MM.1S (cell line): Measurements from ENCODE around the gene TTC39C.

Experiments used
- DNase-seq: peaks from one replicate; pipeline ENCODE4 v3.0.0-alpha.2; 2015
- H2AFZ ChIP-seq: fragments of 300-600 bp; sonication (generic); 2 replicates; pipeline ENCODE4 v1.6.0; 2016; ENCODE audit warnings: antibody characterized with exemption, low read length
- H3F3A ChIP-seq: fragments of 300-600 bp; sonication (generic); 2 replicates; pipeline ENCODE4 v1.6.1; 2016; ENCODE audit warnings: mild to moderate bottlenecking, antibody characterized with exemption, low read length, moderate library complexity, mixed read lengths; ENCODE audit not compliant: insufficient read depth
- H3K27ac ChIP-seq: fragments of 300-600 bp; sonication (generic); 2 replicates; pipeline ENCODE4 v1.5.1; 2016; ENCODE audit warnings: mild to moderate bottlenecking, low read length
- H3K27me3 ChIP-seq: fragments of 300-600 bp; sonication (generic); replicated peaks from 2 replicates; pipeline ENCODE4 v1.6.0; 2016; ENCODE audit warnings: low read length; ENCODE audit not compliant: insufficient read depth
- H3K36me3 ChIP-seq: fragments of 300-600 bp; sonication (generic); replicated peaks from 2 replicates; pipeline ENCODE4 v1.6.1; 2016; ENCODE audit warnings: mild to moderate bottlenecking, low read length, mixed read lengths; ENCODE audit not compliant: insufficient read depth
- H3K4me1 ChIP-seq: fragments of 300-600 bp; sonication (generic); 2 replicates; pipeline ENCODE4 v1.6.1; 2016; ENCODE audit warnings: low read length, mixed read lengths
- H3K4me2 ChIP-seq: fragments of 300-600 bp; sonication (generic); 2 replicates; pipeline ENCODE4 v1.6.0; 2016; ENCODE audit warnings: low read depth, low read length
- H3K4me3 ChIP-seq: fragments of 300-600 bp; sonication (generic); 2 replicates; pipeline ENCODE4 v1.5.1; 2016; ENCODE audit warnings: low read length, mixed read lengths
- H3K79me2 ChIP-seq: fragments of 300-600 bp; sonication (generic); 2 replicates; pipeline ENCODE4 v1.6.1; 2016; ENCODE audit warnings: mixed run types, low read length, mixed read lengths
- H3K9ac ChIP-seq: fragments of 300-600 bp; sonication (generic); 2 replicates; pipeline ENCODE4 v1.6.1; 2016; ENCODE audit warnings: low read length, mixed read lengths
- H3K9me2 ChIP-seq: fragments of 300-600 bp; sonication (generic); replicated peaks from 2 replicates; pipeline ENCODE4 v1.6.1; 2016; ENCODE audit warnings: mild to moderate bottlenecking, low read length, mixed read lengths; ENCODE audit not compliant: insufficient read depth
- H3K9me3 ChIP-seq: fragments of 300-600 bp; sonication (generic); replicated peaks from 2 replicates; pipeline ENCODE4 v1.6.1; 2016; ENCODE audit warnings: mild to moderate bottlenecking, low read length, mixed read lengths; ENCODE audit not compliant: insufficient read depth
- H4K20me1 ChIP-seq: fragments of 300-600 bp; sonication (generic); 2 replicates; pipeline ENCODE4 v1.6.1; 2016; ENCODE audit warnings: mild to moderate bottlenecking, low read length, moderate library complexity, mixed read lengths; ENCODE audit not compliant: insufficient read depth
- EZH2 ChIP-seq: fragments of 300-600 bp; sonication (generic); optimal IDR thresholded peaks from 2 replicates; pipeline ENCODE3; 2017; ENCODE audit warnings: low read depth, mild to moderate bottlenecking, antibody characterized with exemption, low read length, mixed read lengths
- EZH2phosphoT487 ChIP-seq: fragments of 300-600 bp; sonication (generic); IDR thresholded peaks from 2 replicates; pipeline ENCODE4 v1.6.1; 2018; ENCODE audit warnings: antibody characterized with exemption, low read length
- TF ChIP-seq, protein P1 (sequence below): fragments of 300-600 bp; sonication (generic); IDR thresholded peaks from 2 replicates; pipeline ENCODE4 v1.5.1; 2016; ENCODE audit warnings: antibody characterized with exemption, low read length, mixed read lengths

Gene TTC39C

DNA sequence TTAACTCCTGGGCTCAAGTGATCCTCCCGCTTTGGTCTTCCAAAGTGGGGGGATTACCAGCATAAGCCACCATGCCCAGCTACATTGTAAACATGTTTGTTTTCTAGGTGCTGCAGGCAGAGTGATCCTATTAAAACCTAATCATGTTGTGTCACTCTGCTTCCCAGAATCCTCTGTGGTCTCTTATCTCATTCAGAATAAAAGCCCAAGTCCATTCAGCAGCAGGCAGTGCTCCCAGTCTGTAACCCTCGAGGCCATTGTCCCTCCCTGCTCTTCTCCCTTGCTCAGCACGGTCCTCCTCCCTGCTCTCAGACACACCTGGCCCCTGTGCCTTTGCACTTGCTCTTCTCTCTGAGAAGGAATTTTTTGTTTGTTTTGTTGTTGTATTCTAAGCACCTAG, 113.2 kb downstream of the TTC39C start:
- TF ChIP-seq EZH2phosphoT487 (no peak), EZH2 (no peak)
- TF ChIP-seq, protein P1, sequence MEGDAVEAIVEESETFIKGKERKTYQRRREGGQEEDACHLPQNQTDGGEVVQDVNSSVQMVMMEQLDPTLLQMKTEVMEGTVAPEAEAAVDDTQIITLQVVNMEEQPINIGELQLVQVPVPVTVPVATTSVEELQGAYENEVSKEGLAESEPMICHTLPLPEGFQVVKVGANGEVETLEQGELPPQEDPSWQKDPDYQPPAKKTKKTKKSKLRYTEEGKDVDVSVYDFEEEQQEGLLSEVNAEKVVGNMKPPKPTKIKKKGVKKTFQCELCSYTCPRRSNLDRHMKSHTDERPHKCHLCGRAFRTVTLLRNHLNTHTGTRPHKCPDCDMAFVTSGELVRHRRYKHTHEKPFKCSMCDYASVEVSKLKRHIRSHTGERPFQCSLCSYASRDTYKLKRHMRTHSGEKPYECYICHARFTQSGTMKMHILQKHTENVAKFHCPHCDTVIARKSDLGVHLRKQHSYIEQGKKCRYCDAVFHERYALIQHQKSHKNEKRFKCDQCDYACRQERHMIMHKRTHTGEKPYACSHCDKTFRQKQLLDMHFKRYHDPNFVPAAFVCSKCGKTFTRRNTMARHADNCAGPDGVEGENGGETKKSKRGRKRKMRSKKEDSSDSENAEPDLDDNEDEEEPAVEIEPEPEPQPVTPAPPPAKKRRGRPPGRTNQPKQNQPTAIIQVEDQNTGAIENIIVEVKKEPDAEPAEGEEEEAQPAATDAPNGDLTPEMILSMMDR = no peak
- Histone ChIP-seq H3K36me3 (no peaks in the 10 kb centered on the region), H2AFZ (no peak overlapping the region), H3K4me3 (no peak overlapping the region), H3F3A (no peaks in the 10 kb centered on the region), H3K27me3 (no peaks in the 10 kb centered on the region), H3K4me1 (no peaks in the 10 kb centered on the region), H3K9ac (no peak overlapping the region), H3K79me2 (no peaks in the 10 kb centered on the region), H3K27ac (no peak overlapping the region), H3K9me2 (no peaks in the 10 kb centered on the region), H3K9me3 (no peaks in the 10 kb centered on the region), H3K4me2 (no peak overlapping the region), H4K20me1 (no peaks in the 10 kb centered on the region)
- DNase-seq = no peak

DNA sequence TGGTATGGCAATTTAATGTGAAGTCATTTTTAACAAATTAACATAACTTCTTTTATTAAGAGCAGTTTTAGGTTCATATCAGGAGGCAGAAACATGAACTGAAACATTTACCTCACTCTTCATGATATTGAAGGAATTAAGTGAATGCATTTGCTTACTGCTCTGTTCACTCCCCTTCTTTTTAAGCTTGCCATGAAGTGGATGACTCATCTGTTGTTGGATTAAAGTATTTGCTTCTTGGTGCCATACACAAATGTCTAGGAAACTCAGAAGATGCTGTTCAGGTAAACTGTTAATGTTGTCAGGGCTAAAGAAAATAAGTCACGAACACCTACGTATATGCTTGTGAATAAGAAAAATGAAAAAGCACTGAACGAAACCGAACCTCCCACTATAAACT, 114.1 kb downstream of the TTC39C start:
- Histone ChIP-seq H3K4me2 (no peak overlapping the region), H4K20me1 (no peaks in the 10 kb centered on the region), H3K79me2 (no peaks in the 10 kb centered on the region), H3K4me3 (no peak overlapping the region), H3K27me3 (no peaks in the 10 kb centered on the region), H3K4me1 (no peaks in the 10 kb centered on the region), H3F3A (no peaks in the 10 kb centered on the region), H3K27ac (no peak overlapping the region), H2AFZ (no peak overlapping the region), H3K9me2 (no peaks in the 10 kb centered on the region), H3K9me3 (no peaks in the 10 kb centered on the region), H3K36me3 (no peaks in the 10 kb centered on the region), H3K9ac (no peak overlapping the region)
- no peak for DNase-seq
- TF ChIP-seq EZH2 = no peak
- TF ChIP-seq EZH2phosphoT487 = no peak

DNA sequence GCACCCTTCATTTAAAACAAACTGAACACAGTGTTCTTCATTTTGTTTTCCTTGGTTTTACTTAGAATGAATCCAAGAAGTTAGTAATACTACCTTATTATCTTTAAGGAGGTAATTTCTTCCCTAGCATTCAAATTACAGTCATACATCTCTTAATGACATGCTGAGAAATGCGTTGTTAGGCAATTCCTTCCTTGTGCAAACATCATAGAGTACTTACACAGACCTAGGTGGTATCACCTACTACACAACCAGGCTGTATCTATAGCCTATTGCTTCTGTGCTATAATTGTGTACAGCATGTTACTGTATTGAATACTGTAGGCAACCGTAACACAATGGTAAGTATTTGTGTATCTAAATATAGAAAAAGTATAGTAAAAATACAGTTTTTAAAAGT, 115.9 kb downstream of the TTC39C start:
- no peak overlapping the region for H2AFZ ChIP-seq
- H4K20me1 ChIP-seq = no peaks in the 10 kb centered on the region
- TF ChIP-seq, protein P1 = no peak
- TF ChIP-seq EZH2 = no peak
- TF ChIP-seq EZH2phosphoT487 = no peak
- no peaks in the 10 kb centered on the region for H3K36me3 ChIP-seq
- H3K27me3 ChIP-seq = no peaks in the 10 kb centered on the region
- no peak overlapping the region for H3K4me3 ChIP-seq
- H3K4me2 ChIP-seq = no peak overlapping the region
- H3K9me3 ChIP-seq = no peaks in the 10 kb centered on the region
- H3K9ac ChIP-seq = no peak overlapping the region
- no peaks in the 10 kb centered on the region for H3F3A ChIP-seq
- H3K27ac ChIP-seq = no peak overlapping the region
- DNase-seq = no peak
- no peaks in the 10 kb centered on the region for H3K4me1 ChIP-seq
- no peaks in the 10 kb centered on the region for H3K79me2 ChIP-seq
- no peaks in the 10 kb centered on the region for H3K9me2 ChIP-seq

DNA sequence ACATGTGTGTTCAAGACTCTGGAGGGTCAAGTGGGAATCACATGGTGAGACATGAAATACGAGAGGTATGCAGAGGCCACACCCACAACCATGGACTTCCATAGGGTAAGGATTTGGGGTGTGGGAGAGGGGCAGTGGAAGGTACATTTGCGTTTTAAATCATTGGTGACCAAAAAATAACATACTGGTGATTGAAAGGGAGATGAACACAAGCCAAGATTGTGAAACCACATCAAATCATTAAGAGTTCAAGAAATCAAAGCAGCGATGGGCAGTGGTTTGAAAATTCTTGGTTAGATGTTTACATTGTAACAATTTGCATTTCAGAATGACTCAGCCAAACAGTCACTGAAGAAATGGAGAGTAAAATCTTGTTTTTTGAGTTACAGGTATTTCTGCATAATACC, 122.4 kb downstream of the TTC39C start:
- Histone ChIP-seq H3K4me2 (no peak overlapping the region), H3K27me3 (no peaks in the 10 kb centered on the region), H3K4me3 (no peak overlapping the region), H3K36me3 (no peaks in the 10 kb centered on the region), H3F3A (no peaks in the 10 kb centered on the region), H3K27ac (no peak overlapping the region), H4K20me1 (no peaks in the 10 kb centered on the region), H3K9me3 (no peaks in the 10 kb centered on the region), H3K4me1 (no peaks in the 10 kb centered on the region), H3K9ac (no peak overlapping the region), H3K9me2 (no peaks in the 10 kb centered on the region), H2AFZ (no peak overlapping the region), H3K79me2 (no peaks in the 10 kb centered on the region)
- TF ChIP-seq EZH2 (no peak), EZH2phosphoT487 (no peak)
- TF ChIP-seq, protein P1 = no peak
- DNase-seq = no peak
